ENCODE results near the gene MPP1.
A peak's percentile ranks its signal among the peaks of the same experiment; 100 is the strongest.

Gene MPP1

DNA sequence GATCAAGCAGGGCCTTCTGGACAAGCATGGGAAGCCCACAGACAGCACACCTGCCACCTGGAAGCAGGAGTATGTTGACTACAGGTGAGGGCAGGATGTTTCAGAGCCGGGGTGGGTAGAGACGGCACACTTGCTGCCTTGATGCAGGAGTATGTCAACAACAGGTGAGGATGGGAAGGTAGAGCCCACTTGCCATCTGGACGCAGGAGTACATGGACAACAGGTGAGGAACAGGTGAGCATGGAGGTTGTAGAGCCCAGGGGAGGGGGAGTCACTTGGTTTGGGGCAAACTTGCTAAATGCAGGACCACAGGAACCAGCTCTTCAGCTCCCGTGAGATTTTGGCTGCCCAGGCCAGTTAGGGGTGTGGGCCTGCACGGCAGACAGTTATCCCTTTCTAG, 30.7 kb downstream of the MPP1 start:
- no peak for DNase-seq

- peak; percentile 94 for DNase-seq
Observed at GRCh38 chrX:154762537-154763296, 42.6 kb downstream of the MPP1 start, which contains the start of gene DKC1. Gene DKC1 (plus strand): TSS chrX:154762864. CDS start chrX:154762966, 102 bp downstream.

DNA sequence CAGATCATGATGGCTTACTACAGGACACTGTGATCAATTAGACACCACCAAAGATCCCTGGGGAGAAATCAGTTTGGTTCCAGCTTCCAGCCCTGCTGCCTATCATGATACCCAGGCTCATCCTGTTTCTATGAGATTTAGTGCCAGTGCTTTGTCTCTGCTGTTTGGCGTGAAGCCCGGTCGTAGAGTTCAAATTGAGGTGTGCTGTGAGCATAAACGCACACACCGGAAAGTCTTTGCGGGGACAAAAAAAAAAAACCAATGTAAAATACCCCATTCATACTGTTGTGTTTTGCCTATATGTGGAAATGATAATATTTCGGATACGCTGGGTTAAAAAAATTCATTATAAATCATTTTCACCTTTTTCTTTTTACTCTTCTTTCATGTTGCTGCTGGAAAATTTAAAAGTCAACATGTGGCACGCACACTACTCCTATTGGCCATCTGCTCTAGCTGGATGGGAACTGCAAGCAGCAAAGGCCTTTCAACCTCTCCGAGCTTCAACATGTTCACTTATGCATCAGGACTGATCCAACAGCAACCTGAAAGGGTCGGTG, 43.2 kb downstream of the MPP1 start:
- DNase-seq: peak; percentile 21

- DNase-seq: no peak
Observed at GRCh38 chrX:154758696-154759095, 46.6 kb downstream of the MPP1 start.

GRCh38 chrX:154751669-154752271, 53.5 kb downstream of the MPP1 start:
- no peak for DNase-seq

- peak; percentile 1 for DNase-seq
Observed at GRCh38 chrX:154751203-154751668, 54.0 kb downstream of the MPP1 start.

DNA sequence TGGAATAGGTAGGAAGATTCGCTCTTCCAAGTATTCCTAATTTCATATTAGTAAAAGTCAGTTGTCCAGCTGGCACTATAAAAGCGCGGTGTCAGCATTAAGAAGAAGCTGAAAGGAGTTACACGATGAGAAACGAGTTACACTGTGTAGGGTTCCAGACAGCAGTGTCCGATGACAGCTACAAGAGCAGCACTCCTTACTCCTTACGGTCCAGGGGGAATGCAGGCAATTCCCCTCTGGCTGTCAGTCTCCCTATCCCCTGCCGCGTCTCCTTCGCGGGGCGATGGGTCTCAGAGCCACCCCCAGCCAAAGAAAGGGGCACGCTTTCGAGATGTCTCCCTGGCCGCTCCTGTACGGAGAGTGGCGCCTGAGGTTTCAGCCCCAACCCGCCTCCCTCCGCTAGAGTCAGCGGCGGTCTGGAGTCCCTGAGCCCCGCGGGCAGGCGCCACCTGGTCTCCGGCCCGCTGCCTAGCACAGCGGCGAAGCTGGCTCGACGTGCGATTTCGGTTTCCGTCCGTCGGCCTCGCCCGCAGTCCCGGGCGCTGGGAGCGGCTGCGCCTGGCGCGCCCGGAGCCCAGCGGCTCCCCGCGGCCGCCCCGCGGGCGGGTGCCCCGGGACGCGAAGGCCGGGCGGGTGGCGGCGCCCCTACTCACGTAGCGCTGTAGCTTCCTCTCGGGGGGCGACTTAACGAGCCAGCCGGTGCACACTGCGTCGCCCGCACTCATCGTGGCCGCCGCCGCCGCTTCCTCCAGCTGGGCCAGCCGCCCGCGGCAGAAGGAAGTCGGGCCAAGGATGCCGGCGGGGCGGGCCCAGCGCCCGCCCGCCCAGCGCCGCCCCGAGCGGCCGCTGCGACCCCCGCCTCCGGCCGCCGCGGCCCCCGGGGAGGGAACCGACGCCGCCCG, 54.7 kb downstream of the MPP1 start, which contains the start of gene GAB3:
Gene GAB3 (minus strand): TSS at position 777 of the 902 bp plus-strand sequence. CDS start 52 bp downstream, at position 725.
- peak; percentile 23 for DNase-seq

DNA sequence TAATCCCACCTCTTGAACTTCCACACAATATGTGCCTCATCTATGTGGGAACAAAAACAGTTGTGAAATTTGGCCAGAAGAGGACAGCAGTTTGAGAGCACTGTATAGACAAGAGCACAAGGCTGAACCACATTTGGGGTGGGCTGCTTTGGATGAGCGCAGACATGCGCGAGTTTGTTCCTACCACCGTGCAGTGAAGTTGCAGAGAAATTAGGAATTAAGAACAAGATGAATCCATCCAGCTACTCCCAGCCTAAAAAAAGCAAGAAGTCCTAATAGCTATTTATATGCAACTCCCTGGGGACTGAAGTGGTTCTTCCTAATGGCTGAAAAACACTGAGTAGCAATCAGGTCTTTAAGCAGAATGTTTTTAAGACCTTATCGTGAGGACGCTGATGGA, 55.4 kb downstream of the MPP1 start:
- DNase-seq: no peak

DNA sequence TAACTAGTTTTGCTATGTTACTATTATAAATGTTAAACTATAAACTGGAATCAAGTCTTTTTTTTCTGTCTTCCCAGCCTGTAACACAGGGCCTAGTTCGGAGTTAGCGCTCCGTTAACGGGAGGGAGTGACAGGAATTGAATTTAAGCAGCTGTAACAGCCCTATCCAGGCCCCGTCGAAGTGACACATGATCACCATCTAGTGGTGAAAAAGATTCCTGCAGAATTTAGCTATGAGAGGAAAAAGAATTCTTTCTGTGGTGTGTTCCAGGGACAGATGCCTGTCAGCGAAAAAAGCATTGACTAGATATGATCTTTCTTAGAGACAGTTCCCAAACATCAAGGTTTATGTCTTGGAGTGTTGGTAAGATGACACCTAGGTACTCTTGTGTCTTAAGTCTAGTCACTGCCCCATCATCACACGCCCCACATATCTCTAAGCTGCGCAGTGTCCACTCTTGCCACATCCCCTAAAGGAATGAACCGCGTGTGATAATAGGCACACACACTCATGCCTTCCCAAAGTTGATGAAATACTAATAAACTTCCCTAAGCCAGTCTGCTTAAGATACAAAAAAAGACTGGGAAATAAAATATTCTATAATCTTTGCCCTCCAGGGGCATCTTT, 56.5 kb downstream of the MPP1 start:
- DNase-seq: peak; percentile 33

GRCh38 chrX:154742613-154743012, 62.7 kb downstream of the MPP1 start:
- no peak for DNase-seq

DNA sequence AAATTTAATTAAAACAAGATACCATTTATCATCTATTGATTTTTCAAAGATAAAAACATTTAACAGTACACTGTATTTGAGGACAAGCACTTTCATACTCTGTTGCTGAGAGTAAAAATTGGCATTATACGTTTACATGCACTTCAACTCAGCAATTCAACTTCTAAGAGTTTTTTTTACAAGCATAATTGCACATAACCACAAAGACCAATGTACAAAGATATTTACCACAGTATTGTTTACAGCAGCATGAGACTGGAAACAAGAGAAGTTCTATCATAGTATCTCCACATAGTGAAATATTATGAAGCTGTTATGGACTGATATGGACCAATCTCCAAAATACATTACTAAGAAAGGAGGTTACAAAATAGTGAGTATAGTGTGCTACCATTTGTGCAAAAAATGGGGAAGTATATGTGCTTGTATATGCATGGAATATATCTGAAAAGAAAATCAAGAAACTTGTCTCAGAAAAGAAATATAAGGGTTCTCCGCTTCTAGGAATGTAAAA, 65.3 kb downstream of the MPP1 start:
- no peak for DNase-seq

GRCh38 chrX:154738011-154738738, 67.1 kb downstream of the MPP1 start:
- DNase-seq: no peak

- no peak for DNase-seq
Observed at GRCh38 chrX:154737136-154737535, 68.1 kb downstream of the MPP1 start.

GRCh38 chrX:154735695-154736393, 69.4 kb downstream of the MPP1 start:
- DNase-seq: no peak

DNA sequence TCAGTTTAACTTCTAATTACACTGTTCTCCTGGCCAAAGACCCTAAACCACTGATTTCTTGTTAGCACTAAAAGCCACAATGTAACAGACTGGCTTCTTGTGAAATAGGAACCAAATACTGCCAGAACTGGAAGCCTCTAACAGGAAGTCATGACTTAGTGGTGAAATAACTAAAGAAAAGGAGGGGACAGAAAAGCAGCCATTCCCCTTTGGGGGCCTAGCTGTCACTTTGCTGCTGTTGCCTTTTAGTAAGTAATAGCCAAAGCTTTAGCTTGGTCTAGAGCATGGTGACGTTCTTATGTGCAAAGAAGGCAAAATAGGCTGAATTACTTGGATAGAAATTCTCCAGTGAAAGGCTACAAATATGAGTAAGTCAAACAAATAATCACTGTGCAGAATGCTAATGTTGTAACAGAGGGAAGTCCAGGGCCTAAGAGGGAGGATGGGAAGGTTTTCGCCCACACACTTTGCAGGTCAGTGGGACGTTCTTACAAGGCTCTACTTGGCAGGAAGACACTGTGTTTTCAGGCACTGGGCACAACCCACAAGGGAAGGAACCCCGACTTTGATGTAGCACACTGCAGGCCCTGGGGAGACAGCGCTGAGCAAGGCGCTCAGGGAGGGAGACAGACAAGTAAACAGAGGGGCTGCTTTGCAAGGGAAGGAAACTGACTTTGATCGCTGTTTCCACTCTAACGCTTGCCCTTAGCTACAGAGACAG, 71.1 kb downstream of the MPP1 start:
- no peak for DNase-seq

GRCh38 chrX:154733066-154733425, 72.2 kb downstream of the MPP1 start:
- no peak for DNase-seq

DNA sequence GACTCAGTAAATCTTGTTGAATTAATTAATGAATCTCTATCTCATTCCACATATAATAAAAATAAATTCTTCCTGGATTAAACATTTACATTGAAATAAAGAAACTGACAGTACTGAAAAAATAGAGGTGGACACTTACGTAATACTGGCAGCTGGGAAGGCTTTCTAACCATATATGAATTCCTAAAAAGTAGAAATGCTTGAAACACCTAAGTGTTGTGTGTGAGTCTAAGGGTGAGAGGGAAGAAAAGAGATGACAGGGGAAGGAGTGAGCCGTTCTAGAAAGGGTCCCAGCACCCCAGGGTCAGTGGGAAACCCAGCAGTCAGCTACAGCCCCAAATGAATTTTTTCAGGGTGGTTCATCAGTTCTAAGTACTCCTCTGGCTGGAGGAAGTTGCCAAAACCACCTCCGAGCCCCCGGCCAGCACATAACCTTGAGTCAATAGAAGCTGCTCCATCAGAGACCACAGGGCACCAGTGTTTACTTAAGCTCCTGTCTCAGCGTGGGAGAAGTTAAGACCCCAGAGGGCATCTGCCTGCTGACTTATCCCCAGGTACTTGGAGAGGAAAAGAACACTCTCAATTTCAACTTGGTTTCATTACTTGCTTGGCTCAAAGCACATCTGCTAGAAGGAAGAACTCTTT, 72.7 kb downstream of the MPP1 start:
- no peak for DNase-seq

GRCh38 chrX:154731881-154732280, 73.4 kb downstream of the MPP1 start:
- no peak for DNase-seq

DNA sequence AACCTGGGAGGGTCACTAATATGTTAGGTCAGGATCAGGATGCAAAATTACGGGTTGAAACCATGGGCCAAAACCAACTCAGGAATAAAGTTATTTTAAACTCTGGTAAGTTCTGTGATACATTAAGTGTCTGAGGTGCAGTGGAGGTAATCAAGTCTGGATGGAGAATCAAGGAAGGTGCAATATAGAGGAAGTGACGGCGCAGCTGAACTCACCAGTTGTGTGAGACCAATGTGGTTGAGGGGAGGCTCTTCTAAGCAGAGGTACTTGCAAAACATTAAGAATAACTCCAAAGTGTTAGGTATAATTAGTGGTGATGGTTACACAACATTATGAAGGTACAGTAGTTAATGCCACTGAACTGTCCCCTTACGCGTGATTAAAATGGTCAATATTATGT, 74.1 kb downstream of the MPP1 start:
- no peak for DNase-seq

Data from NCI-H748 treated with DMSO at 0.1 percent for 48 hours (cell line).